K562 (cell line): ENCODE measurements around the gene MICAL2. TPM values are rescaled to one million over a fixed set of nuclear protein-coding genes. Genes with fewer than 3 reads are reported as not detected.

Source experiments
- ATAC-seq: fragments of 200-7000 bp; cut with Tn5 transposase; 3 replicates; pipeline ENCODE4 v1.9.1; 2020; ENCODE audit warnings: moderate library complexity
- BruUV-seq: library from RNA; stranded (reverse); fragments of 400-500 nt; replicated peaks from 2 replicates; lab custom pipeline; 2021; lab: Mats Ljungman, UMichigan
- CTCF ChIA-PET: fragments of 300-600 bp; formaldehyde crosslinking; extraction: SDS; loops from one replicate; lab custom pipeline; 2021; ENCODE audit warnings: low intra/inter-chr PET ratio; lab: Yijun Ruan, JAX
- POLR2A ChIA-PET: fragments of 300-600, 350-650 bp; sonication (Branson Sonifier 250); formaldehyde crosslinking; extraction: SDS; loops from one replicate; lab custom pipeline; 2021; ENCODE audit warnings: antibody characterized with exemption, inconsistent platforms; lab: Yijun Ruan, JAX
- DNase-seq, 4 experiments: peaks; one replicate each; pipeline versions ENCODE4 v3.0.0 to v3.0.0-alpha.2; 2011 to 2018; ENCODE audit warnings: low spot score in 3 of 4, mixed read lengths in 3 of 4; ENCODE audit errors: extremely low read depth in 1 of 4
- FAIRE-seq: peaks from 2 replicates; lab custom pipeline; 2011; peaks lifted over from hg19 to GRCh38; lab: Jason Lieb, UNC
- H2AFZ ChIP-seq: 2 replicates; pipeline ENCODE4 v1.6.0; 2011; ENCODE audit warnings: low read depth, low read length, control low read depth, inconsistent platforms
- H3K27ac ChIP-seq: fragments of 200-600 bp; 3 replicates; pipeline ENCODE4 v1.8.0; 2011; ENCODE audit warnings: low read depth, mild to moderate bottlenecking, control low read depth, inconsistent platforms, low read length, moderate library complexity, mixed read lengths; ENCODE audit errors: extremely low read depth
- H3K27me3 ChIP-seq, 2 experiments: fragments of 300-600 bp in 1 of 2; 2 replicates in 1 of 2; 3 replicates in 1 of 2; pipeline versions ENCODE4 v1.6.0 to v1.8.0; 2011; ENCODE audit warnings: inconsistent platforms in 2 of 2, low read length in 2 of 2, mild to moderate bottlenecking in 1 of 2, mixed read lengths in 1 of 2, moderate library complexity in 1 of 2; ENCODE audit not compliant: control insufficient read depth in 2 of 2, insufficient read depth in 2 of 2
- H3K36me3 ChIP-seq: fragments of 300-600 bp; 3 replicates; pipeline ENCODE4 v1.8.0; 2011; ENCODE audit warnings: mild to moderate bottlenecking, low read length, inconsistent platforms; ENCODE audit not compliant: control insufficient read depth, insufficient read depth
- H3K4me1 ChIP-seq, 2 experiments: fragments of 200-600 bp in 1 of 2; replicated peaks in 1 of 2; 2 replicates in 1 of 2; 3 replicates in 1 of 2; pipeline versions ENCODE4 v1.5.1 to v1.8.0; 2011; ENCODE audit warnings: inconsistent platforms in 2 of 2, low read length in 2 of 2, mild to moderate bottlenecking in 1 of 2, mixed read lengths in 1 of 2, moderate library complexity in 1 of 2; ENCODE audit not compliant: control insufficient read depth in 2 of 2, insufficient read depth in 2 of 2
- H3K4me2 ChIP-seq: 2 replicates; pipeline ENCODE4 v1.6.1; 2011; ENCODE audit warnings: low read length, control low read depth, inconsistent platforms, mixed read lengths; ENCODE audit not compliant: insufficient read depth
- H3K4me3 ChIP-seq: fragments of 200-600 bp; sonication (generic), shearing (Covaris generic); 2 replicates; pipeline ENCODE4 v1.5.1; 2016; ENCODE audit warnings: control low read depth, inconsistent platforms
- H3K79me2 ChIP-seq: fragments of 200-600 bp; 3 replicates; pipeline ENCODE4 v1.8.0; 2011; ENCODE audit warnings: low read length, inconsistent platforms; ENCODE audit not compliant: control insufficient read depth, insufficient read depth
- H3K9ac ChIP-seq, 2 experiments: 2 replicates each; pipeline versions ENCODE4 v1.6.0 to v1.6.1; 2011; ENCODE audit warnings: low read depth in 2 of 2, low read length in 2 of 2, control low read depth in 1 of 2, inconsistent platforms in 1 of 2, mild to moderate bottlenecking in 1 of 2, mixed read lengths in 1 of 2; ENCODE audit not compliant: insufficient read depth in 1 of 2
- H3K9me1 ChIP-seq: one replicate; pipeline ENCODE4 v1.6.0; 2011; ENCODE audit warnings: inconsistent platforms, mild to moderate bottlenecking, low read length, moderate library complexity; ENCODE audit not compliant: control insufficient read depth, insufficient read depth
- H3K9me3 ChIP-seq: replicated peaks from 2 replicates; pipeline ENCODE4 v1.5.1; 2011; ENCODE audit warnings: low read depth, low read length, inconsistent platforms; ENCODE audit not compliant: control insufficient read depth, insufficient read depth
- H4K20me1 ChIP-seq: replicated peaks from 2 replicates; pipeline ENCODE4 v1.6.1; 2011; ENCODE audit warnings: low read length, inconsistent platforms, mixed read lengths; ENCODE audit not compliant: control insufficient read depth, insufficient read depth
- CBX1 ChIP-seq: sonication (generic); IDR thresholded peaks from 2 replicates; pipeline ENCODE4 v1.6.1; 2016; ENCODE audit warnings: antibody characterized with exemption, low read depth, mild to moderate bottlenecking
- EP300 ChIP-seq: IDR thresholded peaks from 2 replicates; pipeline ENCODE4 v1.6.1; 2012; ENCODE audit warnings: low read length, improper control_type of control experiment
- SIRT6 ChIP-seq: IDR thresholded peaks from one replicate; pipeline ENCODE4 v1.6.1; 2012; ENCODE audit warnings: low read depth, mild to moderate bottlenecking, control low read depth, inconsistent platforms, low read length, moderate library complexity
- SMC3 ChIP-seq: conservative IDR thresholded peaks from 2 replicates; pipeline ENCODE4 v1.6.1; 2011; ENCODE audit warnings: low read depth, low read length, improper control_type of control experiment; ENCODE audit not compliant: insufficient read depth
- SRSF7 ChIP-seq: fragments of 200-400 bp; formaldehyde crosslinking; optimal IDR thresholded peaks from 2 replicates; pipeline ENCODE3; 2017; ENCODE audit warnings: mild to moderate bottlenecking, low read depth, low read length
- TFAM ChIP-seq: fragments of 250-450 bp; sonication (Bioruptor Pico); conservative IDR thresholded peaks from 2 replicates; pipeline ENCODE4 v1.5.0; 2021; ENCODE audit warnings: mild to moderate bottlenecking, moderate library complexity
- ZBED1 ChIP-seq: IDR thresholded peaks from 2 replicates; pipeline ENCODE4 v1.6.1; 2014
- ZBTB17 ChIP-seq: fragments of 450-650 bp; formaldehyde crosslinking; IDR thresholded peaks from 2 replicates; pipeline ENCODE4 v1.4.0; 2020; ENCODE audit warnings: mild to moderate bottlenecking
- ZNF551 ChIP-seq: fragments of 250-450 bp; sonication (Bioruptor Pico); IDR thresholded peaks from 2 replicates; pipeline ENCODE4 v1.5.0; 2021; ENCODE audit warnings: mild to moderate bottlenecking, moderate library complexity
- WGBS: fragments of 100-300 bp; shearing (Covaris generic); methylation state at CpG from one replicate; pipeline ENCODE4 v1.1.6; 2016; ENCODE audit warnings: low coverage, mixed read lengths; ENCODE audit not compliant: insufficient coverage; ENCODE audit errors: missing lambda C conversion rate; 5-methylcytosine and 5-hydroxymethylcytosine counted together
- in situ Hi-C: fragments of 300-500 bp; cut with MboI; formaldehyde crosslinking; loops from 4 replicates; pipeline ENCODE4 v1.15.0; 2018; ENCODE audit warnings: inconsistent platforms, mixed read lengths
- intact Hi-C: fragments of 100-400 bp; cut with micrococcal nuclease; formaldehyde crosslinking; loops from 2 replicates; pipeline ENCODE4 v1.14.2; 2022
- polyA plus RNA-seq, 8 experiments: library from polyadenylated mRNA; depleted of rRNA in 4 of 8; stranded (reverse) in 5 of 8; unstranded in 3 of 8; fragments of >200 nt; fragmentation: Nextera tagmentation in 2 of 8; fragmentation: Illumina TruSeq in 1 of 8; extraction: Ambion mirVana in 2 of 8; extraction: Trizol in 1 of 8; gene quantifications; 2 replicates each; pipeline versions ENCODE4 v1.2.1 to v1.2.3, GENCODE V29; 2011 to 2014; ENCODE audit warnings: inconsistent platforms in 1 of 8, missing spikeins in 1 of 8
- total RNA-seq, 7 experiments: library from RNA; depleted of rRNA in 6 of 7; stranded (reverse); fragments of >200 nt in 6 of 7; fragmentation: Illumina TruSeq in 2 of 7; extraction: Trizol in 2 of 7; gene quantifications; 2 replicates each; pipeline versions ENCODE4 v1.2.1 to v1.2.3, GENCODE V29; 2011 to 2021; ENCODE audit warnings: low replicate concordance in 1 of 7
- TF ChIP-seq, protein P1 (sequence below): fragments of 450-650 bp; IDR thresholded peaks from 2 replicates; pipeline ENCODE4 v1.7.0; 2016; ENCODE audit warnings: borderline replicate concordance
- TF ChIP-seq, protein P2 (sequence below): sonication (generic); formaldehyde crosslinking; IDR thresholded peaks from 2 replicates; pipeline ENCODE4 v1.9.0; 2022; ENCODE audit warnings: mild to moderate bottlenecking, missing genetic modification reagents
- TF ChIP-seq, protein P3 (sequence below): sonication (generic); formaldehyde crosslinking; IDR thresholded peaks from 2 replicates; pipeline ENCODE4 v1.8.0; 2022; ENCODE audit warnings: mild to moderate bottlenecking, missing genetic modification reagents

Gene MICAL2
- total and polyA plus RNA-seq, 9 of the 15 experiments (the other 6 are each of a cell fraction or from before 2014, with no cell fraction given) = 4.7 to 64.2 (median 33.6) TPM

DNA sequence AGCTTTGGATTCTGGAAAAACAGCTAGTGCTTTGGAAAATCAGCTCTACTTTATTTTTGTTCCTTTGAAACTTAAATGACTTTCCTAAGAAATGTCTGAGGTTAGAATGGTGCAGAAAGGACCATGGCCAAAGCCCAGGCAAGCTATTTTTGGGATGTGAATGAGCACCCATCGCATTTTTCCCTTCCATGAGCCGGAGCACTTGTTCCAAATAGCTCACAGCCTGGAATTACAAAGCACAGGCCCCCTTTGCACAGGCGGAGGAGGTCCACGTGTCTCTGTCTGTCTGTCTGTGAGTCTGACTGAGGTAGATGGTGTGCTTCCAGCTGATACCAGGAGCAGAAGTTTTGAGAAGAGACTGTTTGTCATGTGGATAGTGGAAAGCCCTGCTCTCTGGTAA is 50.7 kb downstream of the MICAL2 start:
- DNase-seq = no peak
- ChIA-PET CTCF (no interaction called here), POLR2A (interaction anchor here (0.6 to 1.6 kb wide), 4 partner anchors 10 to 37 kb away, joined by 3 to 4 read pairs (median 4); no protein-coding TSS in a partner anchor)
- WGBS = 59% methylated on average over 3 of the region's 4 CpGs
- Histone ChIP-seq H3K9me3 (no peaks in the 10 kb centered on the region), H3K36me3 (peaks cover 33% of the 10 kb centered on the region; the same call in 2 of the 3 replicates), H2AFZ (no peak overlapping the region), H3K9me1 (no peaks in the 10 kb centered on the region), H3K4me3 (no peak overlapping the region), H3K4me2 (no peak overlapping the region), H4K20me1 (no peaks in the 10 kb centered on the region), H3K4me1 (peaks cover 33 to 53% of the 10 kb centered on the region in 2 experiments), H3K79me2 (no peaks in the 10 kb centered on the region), H3K27me3 (no peaks in the 10 kb centered on the region), H3K9ac (peak overlapping the region in 1 of 2 experiments; percentile 73; a peak in 1 of 4 replicates), H3K27ac (no peak overlapping the region)
- no peak for ATAC-seq
- BruUV-seq = no TSS peak
- intact Hi-C loops (no loop called here), in situ Hi-C loops (no loop called here)
- TF ChIP-seq, protein P1, sequence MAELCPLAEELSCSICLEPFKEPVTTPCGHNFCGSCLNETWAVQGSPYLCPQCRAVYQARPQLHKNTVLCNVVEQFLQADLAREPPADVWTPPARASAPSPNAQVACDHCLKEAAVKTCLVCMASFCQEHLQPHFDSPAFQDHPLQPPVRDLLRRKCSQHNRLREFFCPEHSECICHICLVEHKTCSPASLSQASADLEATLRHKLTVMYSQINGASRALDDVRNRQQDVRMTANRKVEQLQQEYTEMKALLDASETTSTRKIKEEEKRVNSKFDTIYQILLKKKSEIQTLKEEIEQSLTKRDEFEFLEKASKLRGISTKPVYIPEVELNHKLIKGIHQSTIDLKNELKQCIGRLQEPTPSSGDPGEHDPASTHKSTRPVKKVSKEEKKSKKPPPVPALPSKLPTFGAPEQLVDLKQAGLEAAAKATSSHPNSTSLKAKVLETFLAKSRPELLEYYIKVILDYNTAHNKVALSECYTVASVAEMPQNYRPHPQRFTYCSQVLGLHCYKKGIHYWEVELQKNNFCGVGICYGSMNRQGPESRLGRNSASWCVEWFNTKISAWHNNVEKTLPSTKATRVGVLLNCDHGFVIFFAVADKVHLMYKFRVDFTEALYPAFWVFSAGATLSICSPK = no peak
- TF ChIP-seq SIRT6 (no peak), CBX1 (no peak), ZNF551 (CRISPR knock-in tag) (no peak), SMC3 (no peak), EP300 (no peak), ZBTB17 (CRISPR knock-in tag) (no peak), SRSF7 (no peak), ZBED1 (no peak), TFAM (CRISPR knock-in tag) (no peak)
- TF ChIP-seq, protein P2, sequence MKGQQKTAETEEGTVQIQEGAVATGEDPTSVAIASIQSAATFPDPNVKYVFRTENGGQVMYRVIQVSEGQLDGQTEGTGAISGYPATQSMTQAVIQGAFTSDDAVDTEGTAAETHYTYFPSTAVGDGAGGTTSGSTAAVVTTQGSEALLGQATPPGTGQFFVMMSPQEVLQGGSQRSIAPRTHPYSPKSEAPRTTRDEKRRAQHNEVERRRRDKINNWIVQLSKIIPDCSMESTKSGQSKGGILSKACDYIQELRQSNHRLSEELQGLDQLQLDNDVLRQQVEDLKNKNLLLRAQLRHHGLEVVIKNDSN = no peak
- TF ChIP-seq, protein P3, sequence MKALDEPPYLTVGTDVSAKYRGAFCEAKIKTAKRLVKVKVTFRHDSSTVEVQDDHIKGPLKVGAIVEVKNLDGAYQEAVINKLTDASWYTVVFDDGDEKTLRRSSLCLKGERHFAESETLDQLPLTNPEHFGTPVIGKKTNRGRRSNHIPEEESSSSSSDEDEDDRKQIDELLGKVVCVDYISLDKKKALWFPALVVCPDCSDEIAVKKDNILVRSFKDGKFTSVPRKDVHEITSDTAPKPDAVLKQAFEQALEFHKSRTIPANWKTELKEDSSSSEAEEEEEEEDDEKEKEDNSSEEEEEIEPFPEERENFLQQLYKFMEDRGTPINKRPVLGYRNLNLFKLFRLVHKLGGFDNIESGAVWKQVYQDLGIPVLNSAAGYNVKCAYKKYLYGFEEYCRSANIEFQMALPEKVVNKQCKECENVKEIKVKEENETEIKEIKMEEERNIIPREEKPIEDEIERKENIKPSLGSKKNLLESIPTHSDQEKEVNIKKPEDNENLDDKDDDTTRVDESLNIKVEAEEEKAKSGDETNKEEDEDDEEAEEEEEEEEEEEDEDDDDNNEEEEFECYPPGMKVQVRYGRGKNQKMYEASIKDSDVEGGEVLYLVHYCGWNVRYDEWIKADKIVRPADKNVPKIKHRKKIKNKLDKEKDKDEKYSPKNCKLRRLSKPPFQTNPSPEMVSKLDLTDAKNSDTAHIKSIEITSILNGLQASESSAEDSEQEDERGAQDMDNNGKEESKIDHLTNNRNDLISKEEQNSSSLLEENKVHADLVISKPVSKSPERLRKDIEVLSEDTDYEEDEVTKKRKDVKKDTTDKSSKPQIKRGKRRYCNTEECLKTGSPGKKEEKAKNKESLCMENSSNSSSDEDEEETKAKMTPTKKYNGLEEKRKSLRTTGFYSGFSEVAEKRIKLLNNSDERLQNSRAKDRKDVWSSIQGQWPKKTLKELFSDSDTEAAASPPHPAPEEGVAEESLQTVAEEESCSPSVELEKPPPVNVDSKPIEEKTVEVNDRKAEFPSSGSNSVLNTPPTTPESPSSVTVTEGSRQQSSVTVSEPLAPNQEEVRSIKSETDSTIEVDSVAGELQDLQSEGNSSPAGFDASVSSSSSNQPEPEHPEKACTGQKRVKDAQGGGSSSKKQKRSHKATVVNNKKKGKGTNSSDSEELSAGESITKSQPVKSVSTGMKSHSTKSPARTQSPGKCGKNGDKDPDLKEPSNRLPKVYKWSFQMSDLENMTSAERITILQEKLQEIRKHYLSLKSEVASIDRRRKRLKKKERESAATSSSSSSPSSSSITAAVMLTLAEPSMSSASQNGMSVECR (CRISPR knock-in tag) = no peak
- FAIRE-seq = no peak
